Endodermal cell (in vitro differentiated cells): Measurements from ENCODE around the gene PFN3. TPM values are rescaled to one million over a fixed set of nuclear protein-coding genes. Genes with fewer than 3 reads are reported as not detected.
A peak's percentile ranks its signal among the peaks of the same experiment; 100 is the strongest.

Experiments
- DNase-seq: peaks from one replicate; pipeline ENCODE4 v3.0.0-alpha.2; 2017
- H3K27ac ChIP-seq: 2 replicates; pipeline ENCODE4 v1.5.1; 2013; ENCODE audit warnings: mild to moderate bottlenecking, low read depth, low read length, moderate library complexity
- H3K27me3 ChIP-seq: 2 replicates; pipeline ENCODE4 v1.6.1; 2013; ENCODE audit warnings: mild to moderate bottlenecking, low read length, moderate library complexity; ENCODE audit not compliant: insufficient read depth, control insufficient read depth, poor library complexity, severe bottlenecking
- H3K36me3 ChIP-seq: 2 replicates; pipeline ENCODE4 v1.7.0; 2013; ENCODE audit warnings: mild to moderate bottlenecking, low read length, moderate library complexity; ENCODE audit not compliant: control insufficient read depth, insufficient read depth
- H3K4me1 ChIP-seq: one replicate; pipeline ENCODE4 v1.7.0; 2013; ENCODE audit warnings: low read length; ENCODE audit not compliant: control insufficient read depth, insufficient read depth
- H3K4me3 ChIP-seq: 2 replicates; pipeline ENCODE4 v1.5.1; 2013; ENCODE audit warnings: mild to moderate bottlenecking, low read length, moderate library complexity
- H3K9ac ChIP-seq: 2 replicates; pipeline ENCODE4 v1.6.1; 2013; ENCODE audit warnings: mild to moderate bottlenecking, low read length, moderate library complexity; ENCODE audit not compliant: poor library complexity, severe bottlenecking; ENCODE audit errors: extremely low read depth
- H3K9me3 ChIP-seq: 2 replicates; pipeline ENCODE4 v1.6.1; 2013; ENCODE audit warnings: mild to moderate bottlenecking, low read length, moderate library complexity; ENCODE audit not compliant: control insufficient read depth
- H3K27ac Mint-ChIP-seq: 2 replicates; pipeline ENCODE4 v1.8.0; 2020; ENCODE audit warnings: mixed read lengths
- H3K27me3 Mint-ChIP-seq: 2 replicates; pipeline ENCODE4 v1.8.0; 2021; ENCODE audit warnings: mild to moderate bottlenecking, mixed read lengths; ENCODE audit not compliant: insufficient read depth
- H3K36me3 Mint-ChIP-seq: 2 replicates; pipeline ENCODE4 v1.8.0; 2020; ENCODE audit warnings: low read depth, mixed read lengths
- H3K4me1 Mint-ChIP-seq: 2 replicates; pipeline ENCODE4 v1.8.0; 2020; ENCODE audit warnings: mixed read lengths
- H3K4me3 Mint-ChIP-seq: 2 replicates; pipeline ENCODE4 v1.8.0; 2020; ENCODE audit warnings: mild to moderate bottlenecking, moderate library complexity, mixed read lengths
- H3K9me3 Mint-ChIP-seq: 2 replicates; pipeline ENCODE4 v1.8.0; 2020; ENCODE audit warnings: mild to moderate bottlenecking, mixed read lengths
- WGBS, 2 experiments: methylation state at CpG; one replicate each; pipeline versions ENCODE4 v1.1.5 to v1.1.7; 2013; ENCODE audit warnings: missing lambda C conversion rate in 2 of 2, mixed read lengths in 1 of 2; ENCODE audit not compliant: insufficient coverage in 1 of 2, insufficient read length in 1 of 2; 5-methylcytosine and 5-hydroxymethylcytosine counted together
- total RNA-seq, 2 donors: library from RNA; stranded (reverse); fragmentation: NEBNext Ultra II Directional in 1 of 2; extraction: Animal tissue kit (Norgen Biotek cat#: 25700) in 1 of 2; gene quantifications; 2 replicates in 1 of 2; 3 replicates in 1 of 2; pipeline ENCODE4 v1.2.1, GENCODE V29; 2021
- TF ChIP-seq, protein P1 (sequence below): fragments of 200-600 bp; sonication (generic); conservative IDR thresholded peaks from 2 replicates; pipeline ENCODE4 v1.5.0; 2021; ENCODE audit warnings: antibody characterized with exemption, mild to moderate bottlenecking

PFN3 gene
- total RNA-seq, 2 donors from 2014 or later, result not detected

DNA sequence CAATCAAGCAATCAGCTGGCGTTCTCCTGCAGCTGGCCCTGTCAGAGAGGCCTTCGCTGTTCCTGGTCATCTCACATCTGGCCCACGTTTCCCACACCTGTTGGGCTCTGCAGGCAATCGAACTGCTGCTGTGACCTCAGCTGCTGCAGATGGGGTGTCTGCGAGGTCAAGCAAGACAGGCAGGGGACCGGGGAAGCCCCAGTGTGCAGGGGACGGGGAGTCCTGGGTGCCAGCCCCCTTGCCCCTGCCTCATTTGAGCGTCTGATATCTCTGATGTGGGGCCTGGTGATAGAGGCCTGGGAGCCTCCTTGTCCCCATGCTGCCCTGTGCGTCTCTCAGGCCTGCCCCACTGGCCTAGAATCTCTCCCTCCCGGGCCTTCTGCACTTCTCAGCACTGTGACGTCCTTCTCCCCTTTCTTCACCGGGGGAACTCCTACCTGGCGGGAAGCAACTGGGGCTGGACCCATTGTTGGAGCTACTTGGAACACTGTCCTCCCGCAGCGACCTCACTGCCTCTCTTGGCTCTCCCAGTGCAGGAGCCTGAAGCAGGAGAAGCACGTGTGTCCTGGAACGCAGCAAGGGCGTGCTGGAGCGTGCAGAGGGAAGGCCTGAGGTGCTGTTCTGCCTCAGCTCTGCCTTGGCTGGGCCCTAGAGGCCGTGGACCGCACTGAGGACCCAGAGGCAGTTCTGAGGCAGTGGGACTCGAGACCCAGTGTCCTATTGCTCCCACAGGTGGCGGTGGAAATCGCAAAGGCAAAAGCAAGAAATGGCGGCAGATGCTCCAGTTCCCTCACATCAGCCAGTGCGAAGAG, 29.9 kb upstream of the PFN3 start:
- Mint-ChIP-seq H3K4me3 (no peak overlapping the region), H3K27ac (no peak overlapping the region), H3K27me3 (no peaks in the 10 kb centered on the region), H3K4me1 (peaks cover 9% of the 10 kb centered on the region), H3K9me3 (no peaks in the 10 kb centered on the region), H3K36me3 (peaks cover 18% of the 10 kb centered on the region)
- Histone ChIP-seq H3K4me3 (no peak overlapping the region), H3K9me3 (no peaks in the 10 kb centered on the region), H3K4me1 (no peaks in the 10 kb centered on the region), H3K27me3 (no peaks in the 10 kb centered on the region), H3K36me3 (peaks cover 20% of the 10 kb centered on the region), H3K27ac (no peak overlapping the region), H3K9ac (no peak overlapping the region)
- DNase-seq, result peak; percentile 41
- TF ChIP-seq, protein P1, sequence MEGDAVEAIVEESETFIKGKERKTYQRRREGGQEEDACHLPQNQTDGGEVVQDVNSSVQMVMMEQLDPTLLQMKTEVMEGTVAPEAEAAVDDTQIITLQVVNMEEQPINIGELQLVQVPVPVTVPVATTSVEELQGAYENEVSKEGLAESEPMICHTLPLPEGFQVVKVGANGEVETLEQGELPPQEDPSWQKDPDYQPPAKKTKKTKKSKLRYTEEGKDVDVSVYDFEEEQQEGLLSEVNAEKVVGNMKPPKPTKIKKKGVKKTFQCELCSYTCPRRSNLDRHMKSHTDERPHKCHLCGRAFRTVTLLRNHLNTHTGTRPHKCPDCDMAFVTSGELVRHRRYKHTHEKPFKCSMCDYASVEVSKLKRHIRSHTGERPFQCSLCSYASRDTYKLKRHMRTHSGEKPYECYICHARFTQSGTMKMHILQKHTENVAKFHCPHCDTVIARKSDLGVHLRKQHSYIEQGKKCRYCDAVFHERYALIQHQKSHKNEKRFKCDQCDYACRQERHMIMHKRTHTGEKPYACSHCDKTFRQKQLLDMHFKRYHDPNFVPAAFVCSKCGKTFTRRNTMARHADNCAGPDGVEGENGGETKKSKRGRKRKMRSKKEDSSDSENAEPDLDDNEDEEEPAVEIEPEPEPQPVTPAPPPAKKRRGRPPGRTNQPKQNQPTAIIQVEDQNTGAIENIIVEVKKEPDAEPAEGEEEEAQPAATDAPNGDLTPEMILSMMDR, result no peak
- 92 to 93% methylated on average over 12 to 26 of the region's 26 CpGs for WGBS, 2 experiments

DNA sequence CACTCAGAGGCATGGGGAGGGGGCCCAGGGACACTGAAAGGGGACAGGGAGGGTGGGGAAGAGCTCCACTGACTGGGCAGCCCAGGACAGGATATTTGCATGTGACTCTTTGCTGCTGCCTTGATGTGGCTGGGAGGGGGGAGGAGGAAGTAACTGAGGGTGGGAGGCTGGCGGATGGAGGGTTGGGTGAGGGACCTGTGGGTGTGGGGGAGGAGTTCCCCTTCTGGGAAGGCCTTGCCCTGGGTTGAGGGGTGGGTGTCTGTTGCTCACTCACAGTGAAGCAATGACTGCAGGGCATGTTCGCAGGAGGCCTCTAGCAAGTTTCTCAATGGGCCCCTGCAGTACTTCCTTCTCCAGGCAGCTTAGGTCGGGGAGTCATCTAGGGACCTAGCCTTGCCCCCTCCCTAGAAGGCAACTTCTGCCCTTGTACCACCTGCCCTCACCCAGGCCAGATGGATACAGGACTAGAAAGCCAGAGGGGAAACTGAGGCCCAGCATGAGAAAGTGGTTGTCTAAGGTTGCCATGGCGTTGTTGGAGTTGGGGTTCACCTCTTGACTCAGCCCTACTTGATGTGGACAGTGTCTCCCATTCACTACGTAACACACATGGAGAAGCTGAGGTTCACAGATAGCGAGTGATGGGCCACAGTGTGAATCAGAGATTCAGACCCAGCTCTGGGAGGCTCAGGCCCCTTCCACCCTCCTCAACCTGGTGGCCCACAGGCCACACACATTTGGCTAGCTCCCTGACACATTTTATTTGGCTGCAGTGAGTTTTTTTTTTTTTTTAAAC, 29.0 kb upstream of the PFN3 start:
- H3K27me3 ChIP-seq, result no peaks in the 10 kb centered on the region
- Mint-ChIP-seq H3K4me1 (peaks cover 14% of the 10 kb centered on the region), H3K36me3 (peaks cover 13% of the 10 kb centered on the region), H3K27me3 (peaks cover 2% of the 10 kb centered on the region), H3K27ac (no peak overlapping the region), H3K4me3 (no peak overlapping the region), H3K9me3 (no peaks in the 10 kb centered on the region)
- TF ChIP-seq, protein P1, result no peak
- H3K36me3 ChIP-seq, result peaks cover 18% of the 10 kb centered on the region
- H3K27ac ChIP-seq, result no peak overlapping the region
- H3K4me3 ChIP-seq, result no peak overlapping the region
- H3K9me3 ChIP-seq, result no peaks in the 10 kb centered on the region
- no peak overlapping the region for H3K9ac ChIP-seq
- no peaks in the 10 kb centered on the region for H3K4me1 ChIP-seq
- peak; percentile 43 for DNase-seq
- 95% methylated on average over 4 to 6 of the region's 6 CpGs for WGBS, 2 experiments

DNA sequence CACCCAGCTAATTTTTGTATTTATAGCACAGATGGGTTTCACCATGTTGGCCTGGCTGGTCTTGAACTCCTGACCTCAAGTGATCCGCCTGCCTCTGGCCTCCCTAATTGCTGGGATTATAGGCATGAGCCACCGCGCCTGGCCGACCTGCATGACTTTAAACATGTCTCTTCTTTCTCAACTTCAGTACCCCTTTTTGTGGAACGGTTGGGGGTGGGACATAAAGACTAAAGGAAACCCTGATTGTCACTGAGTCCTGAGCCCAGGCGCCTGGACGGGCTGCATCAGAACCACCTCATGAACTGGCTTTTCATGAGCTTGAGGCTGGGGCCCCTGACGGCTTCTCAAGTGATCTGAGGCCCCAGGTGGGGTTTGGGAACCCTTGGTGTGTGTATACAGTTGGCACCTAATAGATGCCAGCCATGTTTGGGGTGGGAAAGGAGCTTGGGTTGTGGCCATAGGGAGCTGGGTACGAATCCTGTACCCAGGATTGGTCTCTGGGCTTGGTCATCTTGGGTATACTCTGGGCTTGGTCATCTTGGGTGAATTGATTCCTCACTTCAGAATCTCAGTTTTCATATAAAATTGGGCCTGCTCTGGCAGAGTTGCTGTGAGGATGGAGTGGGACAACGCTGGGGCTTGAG, 28.2 kb upstream of the PFN3 start:
- WGBS, 2 experiments, result 91 to 98% methylated on average over 9 to 10 of the region's 10 CpGs
- H3K9me3 Mint-ChIP-seq, result no peaks in the 10 kb centered on the region
- peaks cover 10% of the 10 kb centered on the region for H3K36me3 Mint-ChIP-seq
- peaks cover 14% of the 10 kb centered on the region for H3K4me1 Mint-ChIP-seq
- peak; percentile 32 for DNase-seq
- Histone ChIP-seq H3K9ac (no peak overlapping the region), H3K4me1 (no peaks in the 10 kb centered on the region), H3K27ac (no peak overlapping the region), H3K9me3 (no peaks in the 10 kb centered on the region), H3K27me3 (no peaks in the 10 kb centered on the region), H3K36me3 (peaks cover 10% of the 10 kb centered on the region), H3K4me3 (no peak overlapping the region)
- H3K27ac Mint-ChIP-seq, result no peak overlapping the region
- peaks cover 7% of the 10 kb centered on the region for H3K27me3 Mint-ChIP-seq
- H3K4me3 Mint-ChIP-seq, result peak overlapping the region; percentile 74
- TF ChIP-seq, protein P1, result no peak
